ENCODE results near the gene KLK5.
"Not testable (repeated sequence)": the region's sequence is repeated elsewhere in the genome, so short reads cannot be mapped to it uniquely, and the experiment has no call there.

The KLK5 gene

GRCh38 chr19:50952910-50953309, at the start of gene KLK5:
TSS of gene KLK5 (minus strand) at chr19:50953038. CDS start at chr19:50952657, 381 bp downstream.
- FAIRE-seq: no peak
- DNase-seq (ENCODE audit: insufficient read length, low spot score): no peak

GRCh38 chr19:51002089-51002532, 49.3 kb upstream of the KLK5 start:
- FAIRE-seq (no peak), DNase-seq (ENCODE audit: insufficient read length, low spot score) (no peak)

GRCh38 chr19:51001515-51001914, 48.7 kb upstream of the KLK5 start, which contains the start of gene KLK8:
TSS of gene KLK8 (minus strand) at chr19:51001604. CDS start at chr19:51001167, 437 bp downstream.
- FAIRE-seq (no peak), DNase-seq (ENCODE audit: insufficient read length, low spot score) (no peak)

GRCh38 chr19:51000981-51001380, 48.1 kb upstream of the KLK5 start:
- no peak for FAIRE-seq
- no peak for DNase-seq (ENCODE audit: insufficient read length, low spot score)

GRCh38 chr19:51000426-51000825, 47.6 kb upstream of the KLK5 start:
- DNase-seq (ENCODE audit: insufficient read length, low spot score): no peak
- FAIRE-seq: no peak

GRCh38 chr19:50998686-50999085, 45.8 kb upstream of the KLK5 start:
- DNase-seq (ENCODE audit: insufficient read length, low spot score) (no peak), FAIRE-seq (no peak)

- FAIRE-seq (no peak), DNase-seq (ENCODE audit: insufficient read length, low spot score) (no peak)
Measured at GRCh38 chr19:50998061-50998460, 45.2 kb upstream of the KLK5 start.

- FAIRE-seq (no peak), DNase-seq (ENCODE audit: insufficient read length, low spot score) (no peak)
Measured at GRCh38 chr19:50994129-50994528, 41.3 kb upstream of the KLK5 start.

- FAIRE-seq (no peak), DNase-seq (ENCODE audit: insufficient read length, low spot score) (no peak)
Measured at GRCh38 chr19:50992666-50993035, 39.8 kb upstream of the KLK5 start.

GRCh38 chr19:50984416-50984815, 31.6 kb upstream of the KLK5 start:
- not testable (repeated sequence) for FAIRE-seq; DNase-seq (ENCODE audit: insufficient read length, low spot score)

- DNase-seq (ENCODE audit: insufficient read length, low spot score): no peak
- FAIRE-seq: no peak
Measured at GRCh38 chr19:50983625-50984292, 30.9 kb upstream of the KLK5 start, which contains the start of gene KLK7. TSS of gene KLK7 (minus strand) at chr19:50983917. CDS start at chr19:50982399, 1,518 bp downstream.

GRCh38 chr19:50982186-50982585, 29.3 kb upstream of the KLK5 start:
- no peak for FAIRE-seq

GRCh38 chr19:50981587-50982146, 28.8 kb upstream of the KLK5 start:
- DNase-seq (ENCODE audit: insufficient read length, low spot score): no peak
- no peak for FAIRE-seq

More at GRCh38 chr19:50982186-50982585, 29.3 kb upstream of the KLK5 start:
- no peak for DNase-seq (ENCODE audit: insufficient read length, low spot score)

- DNase-seq (ENCODE audit: insufficient read length, low spot score) (no peak), FAIRE-seq (no peak)
Measured at GRCh38 chr19:50980208-50980607, 27.4 kb upstream of the KLK5 start.

GRCh38 chr19:50979758-50980157, 26.9 kb upstream of the KLK5 start:
- DNase-seq (ENCODE audit: insufficient read length, low spot score): no peak
- no peak for FAIRE-seq

- FAIRE-seq (no peak), DNase-seq (ENCODE audit: insufficient read length, low spot score) (no peak)
Measured at GRCh38 chr19:50978772-50979390, 26.0 kb upstream of the KLK5 start.

GRCh38 chr19:50977626-50978025, 24.8 kb upstream of the KLK5 start:
- DNase-seq (ENCODE audit: insufficient read length, low spot score): no peak
- FAIRE-seq: no peak

GRCh38 chr19:50975766-50976165, 22.9 kb upstream of the KLK5 start:
- DNase-seq (ENCODE audit: insufficient read length, low spot score) (no peak), FAIRE-seq (no peak)

GRCh38 chr19:50974702-50975556, 22.1 kb upstream of the KLK5 start:
- FAIRE-seq: no peak
- DNase-seq (ENCODE audit: insufficient read length, low spot score): no peak

- DNase-seq (ENCODE audit: insufficient read length, low spot score) (no peak), FAIRE-seq (no peak)
Measured at GRCh38 chr19:50972795-50973376, 20.0 kb upstream of the KLK5 start.

GRCh38 chr19:50969810-50970209, 17.0 kb upstream of the KLK5 start:
- FAIRE-seq; DNase-seq (ENCODE audit: insufficient read length, low spot score): not testable (repeated sequence)
